GM23338 (cell line): ENCODE results near the gene PRSS36.

Experiments
- CREB1 ChIP-seq: fragments of 250-450 bp; sonication (Bioruptor Pico); IDR thresholded peaks from 2 replicates; pipeline ENCODE4 v1.5.0; 2020; ENCODE audit warnings: low read depth, mild to moderate bottlenecking, moderate library complexity
- EZH2 ChIP-seq: fragments of 200-600 bp; sonication (generic); IDR thresholded peaks from one replicate; pipeline ENCODE4 v1.8.0; 2017; ENCODE audit warnings: antibody characterized with exemption, mild to moderate bottlenecking, low read depth; ENCODE audit not compliant: unreplicated experiment
- EZH2phosphoT487 ChIP-seq: fragments of 200-600 bp; sonication (generic); IDR thresholded peaks from one replicate; pipeline ENCODE4 v1.8.1; 2018; ENCODE audit warnings: antibody characterized with exemption; ENCODE audit not compliant: unreplicated experiment
- JUNB ChIP-seq: IDR thresholded peaks from one replicate; pipeline ENCODE4 v1.6.1; 2016; ENCODE audit warnings: antibody characterized with exemption; ENCODE audit not compliant: unreplicated experiment
- NANOG ChIP-seq: IDR thresholded peaks from 2 replicates; pipeline ENCODE4 v1.6.1; 2016; ENCODE audit warnings: antibody characterized with exemption, borderline replicate concordance
- POLR2AphosphoS5 ChIP-seq: IDR thresholded peaks from 2 replicates; pipeline ENCODE4 v1.6.1; 2016; ENCODE audit warnings: antibody characterized with exemption, low read depth
- STAT1 ChIP-seq: IDR thresholded peaks from one replicate; pipeline ENCODE4 v1.6.1; 2016; ENCODE audit warnings: antibody characterized with exemption; ENCODE audit not compliant: unreplicated experiment
- ZNF331 ChIP-seq: fragments of 250-450 bp; sonication (Bioruptor Pico); IDR thresholded peaks from 2 replicates; pipeline ENCODE4 v1.5.0; 2020; ENCODE audit warnings: low read depth, mild to moderate bottlenecking, moderate library complexity
- TF ChIP-seq, protein P1 (sequence below), 2 experiments: fragments of 200-600 bp in 1 of 2; sonication (generic) in 1 of 2; conservative IDR thresholded peaks; 2 replicates each; pipeline versions ENCODE4 v1.5.1 to v1.6.1; 2016 to 2017; ENCODE audit warnings: antibody characterized with exemption in 2 of 2, low read depth in 2 of 2, mild to moderate bottlenecking in 2 of 2, moderate library complexity in 1 of 2
- TF ChIP-seq, protein P2 (sequence below): IDR thresholded peaks from one replicate; pipeline ENCODE4 v1.6.1; 2018; ENCODE audit warnings: antibody characterized with exemption; ENCODE audit not compliant: unreplicated experiment
- TF ChIP-seq, protein P3 (sequence below): IDR thresholded peaks from 2 replicates; pipeline ENCODE4 v1.6.1; 2016; ENCODE audit warnings: antibody characterized with exemption

DNA sequence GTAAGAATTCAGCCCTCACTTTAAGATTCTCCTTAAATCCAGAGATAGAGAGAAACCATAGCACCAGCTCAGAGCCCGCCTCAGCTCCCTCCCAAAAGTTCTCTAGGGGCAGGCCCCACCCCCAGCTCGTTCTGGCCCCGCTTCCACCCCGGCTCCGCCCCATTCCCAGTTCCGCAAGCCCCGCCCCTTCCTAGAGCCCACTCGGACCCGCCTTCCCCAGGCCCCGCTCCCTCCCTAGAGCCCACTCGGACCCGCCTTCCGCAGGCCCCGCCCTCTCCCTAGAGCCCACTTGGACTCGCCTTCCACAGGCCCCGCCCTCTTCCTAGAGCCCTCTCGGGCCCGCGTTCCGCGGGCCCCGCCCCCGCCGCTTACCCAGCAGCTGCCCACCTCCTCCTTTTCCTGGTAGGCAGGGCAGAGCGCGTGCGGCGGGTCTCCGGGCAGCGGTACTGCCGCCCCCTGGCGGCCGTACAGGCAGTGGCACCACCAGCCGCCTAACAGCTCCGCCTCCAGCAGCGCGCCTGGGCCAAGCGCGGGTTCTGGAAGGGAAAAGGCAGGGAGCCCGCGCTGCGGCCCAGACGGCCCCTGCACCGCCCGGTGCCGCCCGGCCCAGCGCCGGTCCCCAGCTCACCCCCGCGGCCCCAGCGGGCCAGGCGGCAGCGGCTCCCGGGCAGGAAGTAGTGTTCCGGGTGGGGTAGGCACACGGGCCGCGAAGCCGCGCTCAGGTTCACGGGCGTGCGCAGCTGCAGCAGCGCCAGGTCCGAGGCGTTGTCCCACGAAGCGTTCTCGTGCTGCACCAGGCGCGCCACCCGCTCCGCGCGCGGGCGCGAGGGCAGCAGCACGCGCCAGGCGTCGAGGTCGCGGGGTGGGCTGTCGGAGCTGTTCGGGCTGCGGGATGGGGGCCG lies 7.5 kb downstream of the PRSS36 start:
- TF ChIP-seq, protein P1, sequence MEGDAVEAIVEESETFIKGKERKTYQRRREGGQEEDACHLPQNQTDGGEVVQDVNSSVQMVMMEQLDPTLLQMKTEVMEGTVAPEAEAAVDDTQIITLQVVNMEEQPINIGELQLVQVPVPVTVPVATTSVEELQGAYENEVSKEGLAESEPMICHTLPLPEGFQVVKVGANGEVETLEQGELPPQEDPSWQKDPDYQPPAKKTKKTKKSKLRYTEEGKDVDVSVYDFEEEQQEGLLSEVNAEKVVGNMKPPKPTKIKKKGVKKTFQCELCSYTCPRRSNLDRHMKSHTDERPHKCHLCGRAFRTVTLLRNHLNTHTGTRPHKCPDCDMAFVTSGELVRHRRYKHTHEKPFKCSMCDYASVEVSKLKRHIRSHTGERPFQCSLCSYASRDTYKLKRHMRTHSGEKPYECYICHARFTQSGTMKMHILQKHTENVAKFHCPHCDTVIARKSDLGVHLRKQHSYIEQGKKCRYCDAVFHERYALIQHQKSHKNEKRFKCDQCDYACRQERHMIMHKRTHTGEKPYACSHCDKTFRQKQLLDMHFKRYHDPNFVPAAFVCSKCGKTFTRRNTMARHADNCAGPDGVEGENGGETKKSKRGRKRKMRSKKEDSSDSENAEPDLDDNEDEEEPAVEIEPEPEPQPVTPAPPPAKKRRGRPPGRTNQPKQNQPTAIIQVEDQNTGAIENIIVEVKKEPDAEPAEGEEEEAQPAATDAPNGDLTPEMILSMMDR (conservative IDR thresholded peaks at IDR 0.05; ENCODE audit: low read depth in 2 of 2) = peak; percentile 77 to 88
- no peak for TF ChIP-seq EZH2
- no peak for TF ChIP-seq POLR2AphosphoS5
- no peak for TF ChIP-seq STAT1
- TF ChIP-seq EZH2phosphoT487 = no peak
- TF ChIP-seq, protein P2, sequence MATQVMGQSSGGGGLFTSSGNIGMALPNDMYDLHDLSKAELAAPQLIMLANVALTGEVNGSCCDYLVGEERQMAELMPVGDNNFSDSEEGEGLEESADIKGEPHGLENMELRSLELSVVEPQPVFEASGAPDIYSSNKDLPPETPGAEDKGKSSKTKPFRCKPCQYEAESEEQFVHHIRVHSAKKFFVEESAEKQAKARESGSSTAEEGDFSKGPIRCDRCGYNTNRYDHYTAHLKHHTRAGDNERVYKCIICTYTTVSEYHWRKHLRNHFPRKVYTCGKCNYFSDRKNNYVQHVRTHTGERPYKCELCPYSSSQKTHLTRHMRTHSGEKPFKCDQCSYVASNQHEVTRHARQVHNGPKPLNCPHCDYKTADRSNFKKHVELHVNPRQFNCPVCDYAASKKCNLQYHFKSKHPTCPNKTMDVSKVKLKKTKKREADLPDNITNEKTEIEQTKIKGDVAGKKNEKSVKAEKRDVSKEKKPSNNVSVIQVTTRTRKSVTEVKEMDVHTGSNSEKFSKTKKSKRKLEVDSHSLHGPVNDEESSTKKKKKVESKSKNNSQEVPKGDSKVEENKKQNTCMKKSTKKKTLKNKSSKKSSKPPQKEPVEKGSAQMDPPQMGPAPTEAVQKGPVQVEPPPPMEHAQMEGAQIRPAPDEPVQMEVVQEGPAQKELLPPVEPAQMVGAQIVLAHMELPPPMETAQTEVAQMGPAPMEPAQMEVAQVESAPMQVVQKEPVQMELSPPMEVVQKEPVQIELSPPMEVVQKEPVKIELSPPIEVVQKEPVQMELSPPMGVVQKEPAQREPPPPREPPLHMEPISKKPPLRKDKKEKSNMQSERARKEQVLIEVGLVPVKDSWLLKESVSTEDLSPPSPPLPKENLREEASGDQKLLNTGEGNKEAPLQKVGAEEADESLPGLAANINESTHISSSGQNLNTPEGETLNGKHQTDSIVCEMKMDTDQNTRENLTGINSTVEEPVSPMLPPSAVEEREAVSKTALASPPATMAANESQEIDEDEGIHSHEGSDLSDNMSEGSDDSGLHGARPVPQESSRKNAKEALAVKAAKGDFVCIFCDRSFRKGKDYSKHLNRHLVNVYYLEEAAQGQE = no peak
- TF ChIP-seq JUNB = no peak
- TF ChIP-seq CREB1 (CRISPR knock-in tag) = peak; percentile 45
- TF ChIP-seq ZNF331 (CRISPR knock-in tag) = no peak
- TF ChIP-seq NANOG = no peak
- TF ChIP-seq, protein P3, sequence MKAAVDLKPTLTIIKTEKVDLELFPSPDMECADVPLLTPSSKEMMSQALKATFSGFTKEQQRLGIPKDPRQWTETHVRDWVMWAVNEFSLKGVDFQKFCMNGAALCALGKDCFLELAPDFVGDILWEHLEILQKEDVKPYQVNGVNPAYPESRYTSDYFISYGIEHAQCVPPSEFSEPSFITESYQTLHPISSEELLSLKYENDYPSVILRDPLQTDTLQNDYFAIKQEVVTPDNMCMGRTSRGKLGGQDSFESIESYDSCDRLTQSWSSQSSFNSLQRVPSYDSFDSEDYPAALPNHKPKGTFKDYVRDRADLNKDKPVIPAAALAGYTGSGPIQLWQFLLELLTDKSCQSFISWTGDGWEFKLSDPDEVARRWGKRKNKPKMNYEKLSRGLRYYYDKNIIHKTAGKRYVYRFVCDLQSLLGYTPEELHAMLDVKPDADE = no peak
